ENCODE data around the gene HOXC6. TPM values are rescaled to one million over a fixed set of nuclear protein-coding genes. Genes with fewer than 3 reads are reported as not detected.

The HOXC6 gene
- total RNA-seq, 2 experiments from 2014 or later = not detected

DNA sequence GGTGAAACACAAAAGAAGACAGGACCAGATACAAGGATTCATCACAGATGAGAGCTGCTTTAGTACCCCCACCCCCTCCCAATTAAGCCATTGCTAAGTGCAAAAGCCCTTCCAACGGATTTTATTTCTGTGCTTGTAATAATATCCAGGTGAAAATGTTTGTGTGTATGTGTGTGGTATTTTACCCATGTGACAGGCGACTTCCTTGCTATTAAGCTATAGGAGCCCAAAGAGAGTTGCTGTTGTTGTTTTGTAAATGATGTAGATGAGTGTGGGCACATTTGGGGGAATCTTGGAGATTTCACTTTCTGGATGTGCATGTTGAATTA is 22.2 kb downstream of the HOXC6 start:
- Mint-ChIP-seq H3K9me3 (no peaks in the 10 kb centered on the region), H3K4me3 (no peak overlapping the region), H3K4me1 (ENCODE audit: low read depth) (peaks cover 48% of the 10 kb centered on the region), H3K27ac (no peak overlapping the region), H3K36me3 (ENCODE audit: low read depth) (no peaks in the 10 kb centered on the region), H3K27me3 (peaks cover 97% of the 10 kb centered on the region)
- Histone ChIP-seq H3K4me3 (ENCODE audit: low read length) (no peak overlapping the region), H3K4me1 (ENCODE audit: insufficient read depth, low read length) (peaks cover 53% of the 10 kb centered on the region), H3K27ac (ENCODE audit: low read depth in 1 of 2, low read length in 2 of 2) (no peak overlapping the region), H3K27me3 (ENCODE audit: control insufficient read depth in 1 of 2, insufficient read depth in 2 of 2, low read length in 2 of 2) (peaks cover 91 to 92% of the 10 kb centered on the region in 2 experiments), H3K36me3 (ENCODE audit: insufficient read depth, low read length) (no peaks in the 10 kb centered on the region), H3K9me3 (ENCODE audit: control insufficient read depth in 1 of 2, insufficient read depth in 1 of 2, low read length in 2 of 2) (peaks cover 0 to 29% of the 10 kb centered on the region in 2 experiments)
- ChIA-PET POLR2A (interaction anchor here (0.7 kb wide), 1 partner anchor 33 kb away, joined by 3 read pairs; no protein-coding TSS in a partner anchor), CTCF (interaction anchor here (0.6 to 1.0 kb wide), 2 partner anchors 18 to 141 kb away, joined by 3 read pairs; partner anchors contain the start of gene HOXC5)
- DNase-seq (no peak), ATAC-seq (ENCODE audit: poor library complexity) (no peak)
- TF ChIP-seq, protein P1, sequence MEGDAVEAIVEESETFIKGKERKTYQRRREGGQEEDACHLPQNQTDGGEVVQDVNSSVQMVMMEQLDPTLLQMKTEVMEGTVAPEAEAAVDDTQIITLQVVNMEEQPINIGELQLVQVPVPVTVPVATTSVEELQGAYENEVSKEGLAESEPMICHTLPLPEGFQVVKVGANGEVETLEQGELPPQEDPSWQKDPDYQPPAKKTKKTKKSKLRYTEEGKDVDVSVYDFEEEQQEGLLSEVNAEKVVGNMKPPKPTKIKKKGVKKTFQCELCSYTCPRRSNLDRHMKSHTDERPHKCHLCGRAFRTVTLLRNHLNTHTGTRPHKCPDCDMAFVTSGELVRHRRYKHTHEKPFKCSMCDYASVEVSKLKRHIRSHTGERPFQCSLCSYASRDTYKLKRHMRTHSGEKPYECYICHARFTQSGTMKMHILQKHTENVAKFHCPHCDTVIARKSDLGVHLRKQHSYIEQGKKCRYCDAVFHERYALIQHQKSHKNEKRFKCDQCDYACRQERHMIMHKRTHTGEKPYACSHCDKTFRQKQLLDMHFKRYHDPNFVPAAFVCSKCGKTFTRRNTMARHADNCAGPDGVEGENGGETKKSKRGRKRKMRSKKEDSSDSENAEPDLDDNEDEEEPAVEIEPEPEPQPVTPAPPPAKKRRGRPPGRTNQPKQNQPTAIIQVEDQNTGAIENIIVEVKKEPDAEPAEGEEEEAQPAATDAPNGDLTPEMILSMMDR (IDR thresholded peaks at IDR 0.05) = no peak
- intact Hi-C loops (cut with DNase I, micrococcal nuclease) = no loop called here

DNA sequence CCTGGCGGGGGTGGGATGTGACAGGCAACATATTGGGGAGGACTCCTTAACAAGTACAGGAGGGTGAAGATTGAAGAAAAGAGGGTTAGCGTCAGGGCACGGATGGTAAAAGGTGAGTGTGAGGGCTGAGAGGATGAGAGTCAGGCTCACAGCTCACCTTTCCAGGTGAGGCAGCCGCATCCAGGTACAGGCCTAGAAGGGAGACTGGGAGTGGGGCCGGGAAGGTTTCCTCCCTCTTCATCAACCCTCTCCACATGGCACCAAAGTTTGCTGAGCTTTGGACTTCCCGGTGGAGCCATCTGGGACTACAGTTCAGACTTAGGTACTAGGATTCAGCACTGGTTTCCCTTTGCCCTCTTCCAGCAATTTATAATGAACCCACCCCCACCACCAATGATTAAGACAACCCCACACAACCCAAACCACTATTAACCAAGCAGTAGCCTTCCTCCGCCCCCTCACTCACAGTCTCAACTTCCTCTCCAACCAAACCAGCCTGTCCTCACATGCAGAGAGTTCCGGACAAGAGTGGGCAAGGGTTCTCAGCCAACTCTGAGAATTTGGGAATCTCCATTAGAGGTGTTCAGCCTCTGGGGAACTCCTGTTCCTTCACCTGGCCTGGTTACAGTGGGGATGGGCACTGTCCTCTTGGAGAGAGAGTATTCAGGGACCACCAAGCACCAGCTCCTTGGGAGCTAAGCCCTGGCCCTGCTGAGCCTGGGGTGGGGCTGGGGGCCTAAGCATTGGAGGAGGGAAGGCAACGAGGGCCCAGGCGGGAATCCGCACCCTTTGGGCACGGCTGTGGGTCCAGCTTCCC is 23.0 kb downstream of the HOXC6 start:
- no peaks in the 10 kb centered on the region for H3K9me3 Mint-ChIP-seq
- ChIA-PET POLR2A (interaction anchor here (0.7 kb wide), 1 partner anchor 34 kb away, joined by 3 read pairs; no protein-coding TSS in a partner anchor), CTCF (interaction anchor here (0.6 to 1.0 kb wide), 2 partner anchors 19 to 140 kb away, joined by 3 read pairs; partner anchors contain the start of gene HOXC5)
- H3K27me3 Mint-ChIP-seq = peaks cover 97% of the 10 kb centered on the region
- H3K27me3 ChIP-seq (ENCODE audit: control insufficient read depth in 1 of 2, insufficient read depth in 2 of 2, low read length in 2 of 2) = peaks cover 84 to 92% of the 10 kb centered on the region in 2 experiments
- H3K4me3 ChIP-seq (ENCODE audit: low read length) = no peak overlapping the region
- H3K36me3 Mint-ChIP-seq (ENCODE audit: low read depth) = no peaks in the 10 kb centered on the region
- no peak for DNase-seq
- no peak overlapping the region for H3K27ac ChIP-seq (ENCODE audit: low read depth in 1 of 2, low read length in 2 of 2)
- H3K4me3 Mint-ChIP-seq = no peak overlapping the region
- H3K4me1 ChIP-seq (ENCODE audit: insufficient read depth, low read length) = peaks cover 53% of the 10 kb centered on the region
- ATAC-seq (ENCODE audit: poor library complexity) = no peak
- no peaks in the 10 kb centered on the region for H3K36me3 ChIP-seq (ENCODE audit: insufficient read depth, low read length)
- H3K9me3 ChIP-seq (ENCODE audit: control insufficient read depth in 1 of 2, insufficient read depth in 1 of 2, low read length in 2 of 2) = peaks cover 0 to 25% of the 10 kb centered on the region in 2 experiments
- intact Hi-C loops (cut with DNase I, micrococcal nuclease) = no loop called here
- H3K4me1 Mint-ChIP-seq (ENCODE audit: low read depth) = peaks cover 48% of the 10 kb centered on the region
- H3K27ac Mint-ChIP-seq = no peak overlapping the region
- TF ChIP-seq, protein P1 (IDR thresholded peaks at IDR 0.05) = no peak

DNA sequence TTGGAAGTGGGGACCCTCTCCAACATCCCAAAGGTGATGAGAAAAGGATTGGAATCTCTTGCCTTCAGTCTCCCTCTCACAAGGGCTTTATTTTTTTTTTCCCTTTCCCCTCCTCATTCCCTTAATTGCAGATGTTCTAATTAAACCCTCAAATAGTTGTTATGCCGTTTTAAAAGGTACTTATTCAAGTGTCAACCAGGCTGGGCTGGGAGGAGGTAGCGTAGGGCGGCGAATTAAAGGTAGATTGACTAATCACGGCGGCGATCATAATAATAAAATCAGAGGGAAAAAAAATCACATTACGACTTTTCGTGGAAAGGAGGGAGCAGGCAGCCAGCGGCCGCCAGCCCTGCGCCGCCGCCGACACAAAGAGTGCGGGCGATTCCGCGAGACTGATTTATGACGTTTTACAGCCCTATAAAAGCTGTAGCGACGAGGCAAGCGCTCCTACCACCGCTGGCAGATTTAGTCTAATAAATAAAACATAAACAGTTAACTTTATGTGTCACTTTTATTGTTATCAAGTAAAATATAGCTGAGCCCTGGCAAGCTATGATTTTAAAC is 23.7 kb downstream of the HOXC6 start:
- peak in 1 of 14 experiments; percentile 17 for DNase-seq
- H3K4me3 ChIP-seq (ENCODE audit: low read length) = no peak overlapping the region
- ChIA-PET CTCF (interaction anchor here (0.5 to 1.2 kb wide), 3 partner anchors 20 to 1931 kb away, joined by 3 to 4 read pairs (median 4); no protein-coding TSS in a partner anchor), POLR2A (interaction anchor here (0.6 to 1.0 kb wide), 2 partner anchors 46 to 325 kb away, joined by 3 to 4 read pairs; no protein-coding TSS in a partner anchor)
- Mint-ChIP-seq H3K27ac (no peak overlapping the region), H3K4me1 (ENCODE audit: low read depth) (peaks cover 47% of the 10 kb centered on the region), H3K9me3 (no peaks in the 10 kb centered on the region), H3K36me3 (ENCODE audit: low read depth) (no peaks in the 10 kb centered on the region), H3K4me3 (peak overlapping the region; percentile 39), H3K27me3 (peaks cover 95% of the 10 kb centered on the region)
- no peaks in the 10 kb centered on the region for H3K36me3 ChIP-seq (ENCODE audit: insufficient read depth, low read length)
- H3K4me1 ChIP-seq (ENCODE audit: insufficient read depth, low read length) = peaks cover 49% of the 10 kb centered on the region
- no peak overlapping the region for H3K27ac ChIP-seq (ENCODE audit: low read depth in 1 of 2, low read length in 2 of 2)
- no peak for ATAC-seq (ENCODE audit: poor library complexity)
- peaks cover 0 to 20% of the 10 kb centered on the region in 2 experiments for H3K9me3 ChIP-seq (ENCODE audit: control insufficient read depth in 1 of 2, insufficient read depth in 1 of 2, low read length in 2 of 2)
- peaks cover 77 to 91% of the 10 kb centered on the region in 2 experiments for H3K27me3 ChIP-seq (ENCODE audit: control insufficient read depth in 1 of 2, insufficient read depth in 2 of 2, low read length in 2 of 2)
- intact Hi-C loops (cut with DNase I, micrococcal nuclease) = no loop called here
- TF ChIP-seq, protein P1 (IDR thresholded peaks at IDR 0.05) = no peak

Data from CD4-positive, alpha-beta T cell (primary cell).